Activated T-helper 9 cell treated with anti-CD3 and anti-CD28 coated beads, Interleukin-2, amount 50 U/mL, for 16 hours (primary cell): ENCODE data around the gene EML2.
"Not testable (repeated sequence)": the region's sequence is repeated elsewhere in the genome, so short reads cannot be mapped to it uniquely, and the experiment has no call there.

Experiments used
- DNase-seq: peaks from one replicate; pipeline ENCODE4 v3.0.0-alpha.2; 2020; ENCODE audit warnings: low read depth

Gene EML2

GRCh38 chr19:45638930-45639729 lies at the start of gene EML2:
Gene EML2, minus strand, starts transcription at chr19:45639397. Its CDS starts 21 bp downstream, at chr19:45639376.
- DNase-seq = peak; percentile 46

GRCh38 chr19:45687599-45687998 lies 48.4 kb upstream of the EML2 start:
- DNase-seq = no peak

GRCh38 chr19:45685045-45685444 lies 45.8 kb upstream of the EML2 start:
- not testable (repeated sequence) for DNase-seq

GRCh38 chr19:45682908-45683307 lies 43.7 kb upstream of the EML2 start:
- DNase-seq = no peak

GRCh38 chr19:45682117-45682516 lies 42.9 kb upstream of the EML2 start:
- no peak for DNase-seq

- DNase-seq = peak; percentile 79
Measured at GRCh38 chr19:45681391-45682015, 42.3 kb upstream of the EML2 start.

- peak; percentile 69 for DNase-seq
Measured at GRCh38 chr19:45677351-45678230, 38.4 kb upstream of the EML2 start.

- DNase-seq = peak; percentile 39
Measured at GRCh38 chr19:45676851-45677263, 37.7 kb upstream of the EML2 start.

GRCh38 chr19:45674946-45675345 lies 35.7 kb upstream of the EML2 start:
- DNase-seq = no peak

GRCh38 chr19:45670670-45671453 lies 31.7 kb upstream of the EML2 start:
- DNase-seq = no peak

GRCh38 chr19:45668342-45668871 lies 29.2 kb upstream of the EML2 start:
- no peak for DNase-seq

GRCh38 chr19:45667620-45668341 lies 28.6 kb upstream of the EML2 start, which contains the start of gene GIPR:
Gene GIPR, plus strand, starts transcription at chr19:45668221. Its CDS starts 1,300 bp downstream, at chr19:45669521.
- peak; percentile 46 for DNase-seq

- no peak for DNase-seq
Measured at GRCh38 chr19:45664575-45664974, 25.4 kb upstream of the EML2 start.

- no peak for DNase-seq
Measured at GRCh38 chr19:45663800-45664199, 24.6 kb upstream of the EML2 start.

GRCh38 chr19:45660636-45661035 lies 21.4 kb upstream of the EML2 start:
- DNase-seq = no peak

GRCh38 chr19:45659096-45659729 lies 20.0 kb upstream of the EML2 start:
- DNase-seq = no peak

GRCh38 chr19:45657520-45658167 lies 18.4 kb upstream of the EML2 start:
- DNase-seq = no peak

- DNase-seq = no peak
Measured at GRCh38 chr19:45655073-45655472, 15.9 kb upstream of the EML2 start.

- no peak for DNase-seq
Measured at GRCh38 chr19:45653634-45654033, 14.4 kb upstream of the EML2 start.

- no peak for DNase-seq
Measured at GRCh38 chr19:45650722-45651121, 11.5 kb upstream of the EML2 start.
